ENCODE results near the gene KLRK1. TPM values are rescaled to one million over a fixed set of nuclear protein-coding genes. Genes with fewer than 3 reads are reported as not detected.
"Not testable (repeated sequence)": the region's sequence is repeated elsewhere in the genome, so short reads cannot be mapped to it uniquely, and the experiment has no call there.

KLRK1 gene
- polyA plus RNA-seq, 1 donor from 2014 or later: 14.9 TPM

DNA sequence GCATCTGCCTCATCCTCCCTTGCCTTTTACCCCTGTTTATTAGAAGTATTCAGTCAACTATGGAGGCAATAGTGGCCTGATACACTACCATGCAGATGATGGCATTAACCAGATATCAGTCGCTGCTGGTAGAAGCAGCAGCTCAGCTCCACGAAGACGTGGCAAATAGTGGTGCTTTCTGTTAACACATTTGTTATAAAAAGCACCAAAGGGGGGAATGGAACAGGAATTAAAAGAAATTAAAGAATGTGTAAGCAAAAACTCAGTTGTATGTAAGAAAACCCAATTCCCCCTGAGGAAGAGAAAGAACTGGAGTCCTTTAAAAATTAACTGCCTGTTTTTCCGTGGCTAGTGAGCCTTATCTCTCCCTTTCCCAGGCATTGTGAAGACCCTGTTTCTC is 22.1 kb downstream of the KLRK1 start:
- not testable (repeated sequence) for H3K4me3 ChIP-seq (ENCODE audit: low read length); H3K27ac ChIP-seq (ENCODE audit: low read length); H3K36me3 ChIP-seq (ENCODE audit: insufficient read depth, low read length); H2AFZ ChIP-seq (ENCODE audit: low read depth, low read length); H3K79me2 ChIP-seq (replicated peaks; ENCODE audit: insufficient read depth, low read length); H3K4me2 ChIP-seq (ENCODE audit: low read length); H3K9me2 ChIP-seq (ENCODE audit: insufficient read depth, low read length); H3F3A ChIP-seq (ENCODE audit: insufficient read depth, low read length, poor library complexity, severe bottlenecking); H3K9me3 ChIP-seq (ENCODE audit: low read length); H4K20me1 ChIP-seq (ENCODE audit: insufficient read depth); H3K9ac ChIP-seq (ENCODE audit: low read length); H3K27me3 ChIP-seq (ENCODE audit: insufficient read depth, low read depth, low read length)

DNA sequence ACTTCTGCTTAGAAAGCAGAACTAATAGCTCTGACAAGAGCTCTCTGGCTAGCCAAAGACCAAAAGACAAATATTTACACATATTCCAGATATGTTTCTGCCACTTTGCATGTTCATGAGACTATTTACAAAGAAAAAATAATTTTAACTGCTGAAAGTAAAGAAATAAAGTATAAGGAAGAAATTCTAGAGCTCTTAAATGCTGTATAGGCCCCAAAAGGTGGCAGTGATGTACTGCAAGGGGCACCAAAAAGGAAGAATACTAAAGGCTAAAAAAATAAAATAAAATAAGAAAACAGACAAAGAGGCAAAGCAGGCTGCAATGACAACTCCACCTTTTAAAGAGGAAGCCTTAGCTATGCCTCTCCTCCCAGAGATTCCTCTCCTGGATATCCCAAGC is 23.0 kb downstream of the KLRK1 start:
- Histone ChIP-seq H3K79me2 (replicated peaks; ENCODE audit: insufficient read depth, low read length) (no peaks in the 10 kb centered on the region), H3F3A (ENCODE audit: insufficient read depth, low read length, poor library complexity, severe bottlenecking) (no peaks in the 10 kb centered on the region), H2AFZ (ENCODE audit: low read depth, low read length) (no peak overlapping the region), H3K9ac (ENCODE audit: low read length) (no peak overlapping the region), H3K9me2 (ENCODE audit: insufficient read depth, low read length) (no peaks in the 10 kb centered on the region), H4K20me1 (ENCODE audit: insufficient read depth) (no peaks in the 10 kb centered on the region), H3K4me3 (ENCODE audit: low read length) (no peak overlapping the region), H3K9me3 (ENCODE audit: low read length) (no peaks in the 10 kb centered on the region), H3K4me2 (ENCODE audit: low read length) (no peak overlapping the region), H3K27me3 (ENCODE audit: insufficient read depth, low read depth, low read length) (no peaks in the 10 kb centered on the region), H3K27ac (ENCODE audit: low read length) (no peak overlapping the region), H3K36me3 (ENCODE audit: insufficient read depth, low read length) (no peaks in the 10 kb centered on the region)
- TF ChIP-seq SMC3 (conservative IDR thresholded peaks at IDR 0.05; ENCODE audit: poor library complexity) (no peak), POLR2AphosphoS5 (IDR thresholded peaks at IDR 0.05) (no peak), TAF1 (IDR thresholded peaks at IDR 0.05; ENCODE audit: low read depth) (no peak), RAD21 (conservative IDR thresholded peaks at IDR 0.05) (no peak), EZH2 (IDR thresholded peaks at IDR 0.05; ENCODE audit: borderline replicate concordance, insufficient read depth, low read length, poor library complexity, severe bottlenecking) (no peak), EP300 (conservative IDR thresholded peaks at IDR 0.05; ENCODE audit: poor library complexity, severe bottlenecking) (no peak), MXI1 (conservative IDR thresholded peaks at IDR 0.05; ENCODE audit: poor library complexity, severe bottlenecking) (no peak)
- TF ChIP-seq, protein P1, sequence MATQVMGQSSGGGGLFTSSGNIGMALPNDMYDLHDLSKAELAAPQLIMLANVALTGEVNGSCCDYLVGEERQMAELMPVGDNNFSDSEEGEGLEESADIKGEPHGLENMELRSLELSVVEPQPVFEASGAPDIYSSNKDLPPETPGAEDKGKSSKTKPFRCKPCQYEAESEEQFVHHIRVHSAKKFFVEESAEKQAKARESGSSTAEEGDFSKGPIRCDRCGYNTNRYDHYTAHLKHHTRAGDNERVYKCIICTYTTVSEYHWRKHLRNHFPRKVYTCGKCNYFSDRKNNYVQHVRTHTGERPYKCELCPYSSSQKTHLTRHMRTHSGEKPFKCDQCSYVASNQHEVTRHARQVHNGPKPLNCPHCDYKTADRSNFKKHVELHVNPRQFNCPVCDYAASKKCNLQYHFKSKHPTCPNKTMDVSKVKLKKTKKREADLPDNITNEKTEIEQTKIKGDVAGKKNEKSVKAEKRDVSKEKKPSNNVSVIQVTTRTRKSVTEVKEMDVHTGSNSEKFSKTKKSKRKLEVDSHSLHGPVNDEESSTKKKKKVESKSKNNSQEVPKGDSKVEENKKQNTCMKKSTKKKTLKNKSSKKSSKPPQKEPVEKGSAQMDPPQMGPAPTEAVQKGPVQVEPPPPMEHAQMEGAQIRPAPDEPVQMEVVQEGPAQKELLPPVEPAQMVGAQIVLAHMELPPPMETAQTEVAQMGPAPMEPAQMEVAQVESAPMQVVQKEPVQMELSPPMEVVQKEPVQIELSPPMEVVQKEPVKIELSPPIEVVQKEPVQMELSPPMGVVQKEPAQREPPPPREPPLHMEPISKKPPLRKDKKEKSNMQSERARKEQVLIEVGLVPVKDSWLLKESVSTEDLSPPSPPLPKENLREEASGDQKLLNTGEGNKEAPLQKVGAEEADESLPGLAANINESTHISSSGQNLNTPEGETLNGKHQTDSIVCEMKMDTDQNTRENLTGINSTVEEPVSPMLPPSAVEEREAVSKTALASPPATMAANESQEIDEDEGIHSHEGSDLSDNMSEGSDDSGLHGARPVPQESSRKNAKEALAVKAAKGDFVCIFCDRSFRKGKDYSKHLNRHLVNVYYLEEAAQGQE (IDR thresholded peaks at IDR 0.05; ENCODE audit: borderline replicate concordance): no peak
- TF ChIP-seq, protein P2, sequence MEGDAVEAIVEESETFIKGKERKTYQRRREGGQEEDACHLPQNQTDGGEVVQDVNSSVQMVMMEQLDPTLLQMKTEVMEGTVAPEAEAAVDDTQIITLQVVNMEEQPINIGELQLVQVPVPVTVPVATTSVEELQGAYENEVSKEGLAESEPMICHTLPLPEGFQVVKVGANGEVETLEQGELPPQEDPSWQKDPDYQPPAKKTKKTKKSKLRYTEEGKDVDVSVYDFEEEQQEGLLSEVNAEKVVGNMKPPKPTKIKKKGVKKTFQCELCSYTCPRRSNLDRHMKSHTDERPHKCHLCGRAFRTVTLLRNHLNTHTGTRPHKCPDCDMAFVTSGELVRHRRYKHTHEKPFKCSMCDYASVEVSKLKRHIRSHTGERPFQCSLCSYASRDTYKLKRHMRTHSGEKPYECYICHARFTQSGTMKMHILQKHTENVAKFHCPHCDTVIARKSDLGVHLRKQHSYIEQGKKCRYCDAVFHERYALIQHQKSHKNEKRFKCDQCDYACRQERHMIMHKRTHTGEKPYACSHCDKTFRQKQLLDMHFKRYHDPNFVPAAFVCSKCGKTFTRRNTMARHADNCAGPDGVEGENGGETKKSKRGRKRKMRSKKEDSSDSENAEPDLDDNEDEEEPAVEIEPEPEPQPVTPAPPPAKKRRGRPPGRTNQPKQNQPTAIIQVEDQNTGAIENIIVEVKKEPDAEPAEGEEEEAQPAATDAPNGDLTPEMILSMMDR (IDR thresholded peaks at IDR 0.05; ENCODE audit: poor library complexity, severe bottlenecking): no peak

All from neural cell (in vitro differentiated cells).